ENCODE data around the gene SORCS2. TPM values are rescaled to one million over a fixed set of nuclear protein-coding genes. Genes with fewer than 3 reads are reported as not detected.

Gene SORCS2
- polyA plus RNA-seq, 1 donor (not counting 4 experiments of a cell fraction or from before 2014, with no cell fraction given), result 0.09 TPM

DNA sequence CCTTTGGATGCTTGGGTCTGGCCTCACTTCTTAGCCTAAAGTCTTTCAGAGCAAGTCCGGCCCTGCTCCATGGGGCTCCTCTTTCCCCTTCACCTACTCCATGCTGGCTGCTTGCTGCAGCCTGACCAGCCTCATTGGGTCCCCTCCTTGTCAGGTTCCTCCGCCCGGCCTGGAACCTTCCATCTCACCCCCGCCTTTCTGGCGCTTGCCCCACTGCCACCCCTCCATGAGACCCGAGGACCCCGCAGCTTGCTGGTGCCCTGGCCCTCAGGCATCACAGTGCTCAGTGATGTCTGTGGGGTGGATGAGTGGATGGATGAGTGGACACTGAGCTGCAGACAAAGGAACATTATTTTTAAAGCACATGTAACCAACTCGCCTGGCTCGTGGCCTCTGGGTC lies 24.7 kb downstream of the SORCS2 start:
- H3K4me2 ChIP-seq (ENCODE audit: control insufficient read depth, extremely low read depth, insufficient read depth, low read depth, low read length), result no peak overlapping the region
- H4K20me1 ChIP-seq (ENCODE audit: control insufficient read depth, extremely low read depth, insufficient read depth, low read length), result no peaks in the 10 kb centered on the region
- no peaks in the 10 kb centered on the region for H3K79me2 ChIP-seq (ENCODE audit: control insufficient read depth, insufficient read depth, low read length)
- H3K27ac ChIP-seq (ENCODE audit: control insufficient read depth, insufficient read depth, low read length), result no peak overlapping the region
- DNase-seq (ENCODE audit: low read depth, low spot score) (no peak), FAIRE-seq (no peak)
- no peak overlapping the region for H2AFZ ChIP-seq (ENCODE audit: control insufficient read depth, low read length)
- no peak overlapping the region for H3K4me3 ChIP-seq (ENCODE audit: control insufficient read depth in 2 of 3, extremely low read depth in 1 of 3, insufficient read depth in 2 of 3, low read depth in 1 of 3, low read length in 3 of 3)
- H3K9me3 ChIP-seq (ENCODE audit: control insufficient read depth, low read depth, low read length), result peaks cover 3% of the 10 kb centered on the region
- TF ChIP-seq EZH2 (IDR thresholded peaks at IDR 0.05; ENCODE audit: low read length), result no peak
- TF ChIP-seq, protein P1, sequence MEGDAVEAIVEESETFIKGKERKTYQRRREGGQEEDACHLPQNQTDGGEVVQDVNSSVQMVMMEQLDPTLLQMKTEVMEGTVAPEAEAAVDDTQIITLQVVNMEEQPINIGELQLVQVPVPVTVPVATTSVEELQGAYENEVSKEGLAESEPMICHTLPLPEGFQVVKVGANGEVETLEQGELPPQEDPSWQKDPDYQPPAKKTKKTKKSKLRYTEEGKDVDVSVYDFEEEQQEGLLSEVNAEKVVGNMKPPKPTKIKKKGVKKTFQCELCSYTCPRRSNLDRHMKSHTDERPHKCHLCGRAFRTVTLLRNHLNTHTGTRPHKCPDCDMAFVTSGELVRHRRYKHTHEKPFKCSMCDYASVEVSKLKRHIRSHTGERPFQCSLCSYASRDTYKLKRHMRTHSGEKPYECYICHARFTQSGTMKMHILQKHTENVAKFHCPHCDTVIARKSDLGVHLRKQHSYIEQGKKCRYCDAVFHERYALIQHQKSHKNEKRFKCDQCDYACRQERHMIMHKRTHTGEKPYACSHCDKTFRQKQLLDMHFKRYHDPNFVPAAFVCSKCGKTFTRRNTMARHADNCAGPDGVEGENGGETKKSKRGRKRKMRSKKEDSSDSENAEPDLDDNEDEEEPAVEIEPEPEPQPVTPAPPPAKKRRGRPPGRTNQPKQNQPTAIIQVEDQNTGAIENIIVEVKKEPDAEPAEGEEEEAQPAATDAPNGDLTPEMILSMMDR (optimal IDR thresholded peaks at IDR 0.05 in 1 of 3, IDR thresholded peaks at IDR 0.05 in 1 of 3, conservative IDR thresholded peaks at IDR 0.05 in 1 of 3; ENCODE audit: extremely low read depth in 1 of 3, insufficient read depth in 2 of 3, low read length in 3 of 3), result no peak
- H3K9me1 ChIP-seq (ENCODE audit: control insufficient read depth, extremely low read depth, insufficient read depth, low read length), result no peaks in the 10 kb centered on the region
- no peaks in the 10 kb centered on the region for H3K36me3 ChIP-seq (ENCODE audit: control insufficient read depth in 2 of 2, extremely low read depth in 1 of 2, insufficient read depth in 2 of 2, low read length in 2 of 2)
- peaks cover 5% of the 10 kb centered on the region for H3K27me3 ChIP-seq (ENCODE audit: control insufficient read depth, extremely low read depth, insufficient read depth, low read length)
- dilution Hi-C loops (cut with MboI; ENCODE audit: extremely low pct_ligation_motif_present, low sequenced_read_pairs), result no loop called here
- H3K4me1 ChIP-seq (ENCODE audit: control insufficient read depth, extremely low read depth, insufficient read depth, low read length), result peaks cover 9% of the 10 kb centered on the region
- no peak overlapping the region for H3K9ac ChIP-seq (ENCODE audit: control insufficient read depth, extremely low read depth, insufficient read depth, low read length)

DNA sequence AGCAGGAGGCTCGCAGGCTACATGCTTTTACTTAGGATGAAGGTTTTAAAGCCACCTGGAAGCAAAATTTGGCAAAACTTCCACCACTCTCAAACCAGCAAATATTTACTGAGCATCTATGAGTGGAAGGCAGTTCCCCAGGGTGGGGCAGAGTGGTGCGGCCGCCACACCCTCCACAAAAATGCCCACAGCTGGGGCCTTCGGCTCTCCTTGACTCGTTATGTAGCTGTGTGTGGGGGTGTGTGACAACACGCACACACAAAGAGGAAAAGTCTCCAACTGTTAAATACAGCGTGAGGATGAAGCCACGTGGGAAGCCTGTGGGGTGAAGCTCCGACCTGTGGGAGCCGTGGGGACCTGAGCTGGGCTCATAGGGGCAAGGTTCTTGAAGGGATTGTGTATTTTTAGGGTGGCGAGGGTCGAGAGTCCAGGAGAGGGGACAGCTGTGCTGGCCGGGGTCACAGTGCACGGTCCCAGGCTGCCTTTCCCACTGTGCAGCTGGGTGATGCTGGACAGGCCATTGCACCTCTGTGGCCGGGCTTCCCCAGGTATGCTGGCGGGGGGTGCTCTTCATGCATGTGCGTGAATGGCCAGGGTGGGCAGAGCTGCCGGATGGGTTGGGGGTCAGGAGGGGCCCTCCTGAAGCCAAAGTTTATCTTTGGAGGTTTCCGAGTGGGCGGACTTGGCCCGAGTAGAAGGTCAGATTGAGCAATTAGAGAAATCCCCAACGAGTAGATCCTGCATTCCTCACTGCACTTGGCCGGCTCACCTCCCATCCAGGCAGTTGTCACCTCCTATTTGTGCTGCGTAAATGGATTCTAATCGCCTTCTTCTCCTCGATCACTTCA lies 25.4 kb downstream of the SORCS2 start:
- H2AFZ ChIP-seq (ENCODE audit: control insufficient read depth, low read length), result no peak overlapping the region
- DNase-seq (ENCODE audit: low read depth, low spot score) (no peak), FAIRE-seq (no peak)
- H3K4me3 ChIP-seq (ENCODE audit: control insufficient read depth in 2 of 3, extremely low read depth in 1 of 3, insufficient read depth in 2 of 3, low read depth in 1 of 3, low read length in 3 of 3), result no peak overlapping the region
- H3K36me3 ChIP-seq (ENCODE audit: control insufficient read depth in 2 of 2, extremely low read depth in 1 of 2, insufficient read depth in 2 of 2, low read length in 2 of 2), result no peaks in the 10 kb centered on the region
- H3K4me2 ChIP-seq (ENCODE audit: control insufficient read depth, extremely low read depth, insufficient read depth, low read depth, low read length), result no peak overlapping the region
- no peaks in the 10 kb centered on the region for H3K9me1 ChIP-seq (ENCODE audit: control insufficient read depth, extremely low read depth, insufficient read depth, low read length)
- no peak for TF ChIP-seq EZH2 (IDR thresholded peaks at IDR 0.05; ENCODE audit: low read length)
- TF ChIP-seq, protein P1 (optimal IDR thresholded peaks at IDR 0.05 in 1 of 3, IDR thresholded peaks at IDR 0.05 in 1 of 3, conservative IDR thresholded peaks at IDR 0.05 in 1 of 3; ENCODE audit: extremely low read depth in 1 of 3, insufficient read depth in 2 of 3, low read length in 3 of 3), result no peak
- H3K9me3 ChIP-seq (ENCODE audit: control insufficient read depth, low read depth, low read length), result peaks cover 3% of the 10 kb centered on the region
- H3K27me3 ChIP-seq (ENCODE audit: control insufficient read depth, extremely low read depth, insufficient read depth, low read length), result peaks cover under 1% of the 10 kb centered on the region
- H3K79me2 ChIP-seq (ENCODE audit: control insufficient read depth, insufficient read depth, low read length), result no peaks in the 10 kb centered on the region
- H3K9ac ChIP-seq (ENCODE audit: control insufficient read depth, extremely low read depth, insufficient read depth, low read length), result no peak overlapping the region
- H3K27ac ChIP-seq (ENCODE audit: control insufficient read depth, insufficient read depth, low read length), result no peak overlapping the region
- no peaks in the 10 kb centered on the region for H4K20me1 ChIP-seq (ENCODE audit: control insufficient read depth, extremely low read depth, insufficient read depth, low read length)
- dilution Hi-C loops (cut with MboI; ENCODE audit: extremely low pct_ligation_motif_present, low sequenced_read_pairs), result no loop called here
- H3K4me1 ChIP-seq (ENCODE audit: control insufficient read depth, extremely low read depth, insufficient read depth, low read length), result peaks cover 9% of the 10 kb centered on the region

Measured in keratinocyte (primary cell).